GM18870 (cell line): ENCODE data around the gene NCKAP5L.

Experiments used
- ATAC-seq: cut with Tn5 transposase; IDR thresholded peaks from one replicate; pipeline ENCODE4 v1.9.1; 2021; ENCODE audit warnings: moderate library complexity; ENCODE audit not compliant: unreplicated experiment

Gene NCKAP5L

GRCh38 chr12:49825971-49826421 is 2.2 kb downstream of the NCKAP5L start:
- no peak for ATAC-seq

GRCh38 chr12:49825360-49825970 is 2.7 kb downstream of the NCKAP5L start:
- no peak for ATAC-seq

GRCh38 chr12:49824895-49825294 is 3.3 kb downstream of the NCKAP5L start:
- ATAC-seq = no peak

GRCh38 chr12:49824416-49824815 is 3.8 kb downstream of the NCKAP5L start:
- no peak for ATAC-seq

- no peak for ATAC-seq
Measured at GRCh38 chr12:49823951-49824350, 4.3 kb downstream of the NCKAP5L start.

- no peak for ATAC-seq
Measured at GRCh38 chr12:49823350-49823749, 4.9 kb downstream of the NCKAP5L start.

GRCh38 chr12:49821373-49822287 is 6.6 kb downstream of the NCKAP5L start:
- ATAC-seq = no peak

- ATAC-seq = no peak
Measured at GRCh38 chr12:49819786-49820185, 8.4 kb downstream of the NCKAP5L start.

GRCh38 chr12:49818241-49818895 is 9.8 kb downstream of the NCKAP5L start:
- no peak for ATAC-seq

- no peak for ATAC-seq
Measured at GRCh38 chr12:49813131-49813530, 15.1 kb downstream of the NCKAP5L start.

- ATAC-seq = no peak
Measured at GRCh38 chr12:49811961-49812401, 16.2 kb downstream of the NCKAP5L start.

GRCh38 chr12:49811136-49811535 is 17.1 kb downstream of the NCKAP5L start:
- ATAC-seq = no peak

- no peak for ATAC-seq
Measured at GRCh38 chr12:49809906-49810389, 18.3 kb downstream of the NCKAP5L start.

- ATAC-seq = no peak
Measured at GRCh38 chr12:49809381-49809905, 18.8 kb downstream of the NCKAP5L start.

- ATAC-seq = no peak
Measured at GRCh38 chr12:49808686-49809380, 19.4 kb downstream of the NCKAP5L start.

GRCh38 chr12:49807991-49808580 is 20.1 kb downstream of the NCKAP5L start:
- no peak for ATAC-seq

- ATAC-seq = no peak
Measured at GRCh38 chr12:49806877-49807276, 21.3 kb downstream of the NCKAP5L start.

- no peak for ATAC-seq
Measured at GRCh38 chr12:49806321-49806813, 21.8 kb downstream of the NCKAP5L start.

GRCh38 chr12:49805409-49805808 is 22.8 kb downstream of the NCKAP5L start:
- no peak for ATAC-seq

- ATAC-seq = no peak
Measured at GRCh38 chr12:49804821-49805220, 23.4 kb downstream of the NCKAP5L start.
